IPS-18c (cell line): Measurements from ENCODE around the gene CKB.

Source experiments
- H3K4me3 ChIP-seq: 2 replicates; pipeline ENCODE4 v1.7.0; 2013; ENCODE audit warnings: low read depth, mild to moderate bottlenecking, low read length, moderate library complexity; ENCODE audit not compliant: insufficient read depth
- H3K9me3 ChIP-seq: one replicate; pipeline ENCODE4 v1.6.1; 2013; ENCODE audit warnings: mild to moderate bottlenecking, low read length, moderate library complexity; ENCODE audit not compliant: control insufficient read depth, insufficient read depth

The CKB gene

GRCh38 chr14:103509864-103510723 lies 12.5 kb downstream of the CKB start:
- Histone ChIP-seq H3K9me3 (no peaks in the 10 kb centered on the region), H3K4me3 (no peak overlapping the region)

GRCh38 chr14:103508521-103509329 lies 13.9 kb downstream of the CKB start:
- Histone ChIP-seq H3K9me3 (no peaks in the 10 kb centered on the region), H3K4me3 (no peak overlapping the region)

DNA sequence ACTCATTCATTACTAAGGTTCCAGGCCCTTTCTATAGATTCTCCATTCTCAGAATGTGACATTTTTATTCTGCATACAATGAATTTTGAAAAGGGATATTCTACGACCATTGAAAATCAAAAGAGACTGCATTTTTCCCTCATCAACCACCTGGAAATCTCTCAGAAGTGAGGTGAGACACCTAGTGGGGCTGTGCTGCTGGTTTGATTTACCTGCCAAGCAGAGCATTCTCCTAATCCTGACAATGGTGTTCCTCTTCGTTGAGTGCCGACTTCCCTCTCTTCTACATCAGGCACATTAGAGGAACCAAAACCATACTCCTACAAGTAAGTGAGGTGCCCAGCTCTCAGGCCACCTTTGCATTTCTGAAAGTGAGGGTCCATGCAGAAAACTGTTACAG lies 14.9 kb downstream of the CKB start:
- no peak overlapping the region for H3K4me3 ChIP-seq
- no peaks in the 10 kb centered on the region for H3K9me3 ChIP-seq

DNA sequence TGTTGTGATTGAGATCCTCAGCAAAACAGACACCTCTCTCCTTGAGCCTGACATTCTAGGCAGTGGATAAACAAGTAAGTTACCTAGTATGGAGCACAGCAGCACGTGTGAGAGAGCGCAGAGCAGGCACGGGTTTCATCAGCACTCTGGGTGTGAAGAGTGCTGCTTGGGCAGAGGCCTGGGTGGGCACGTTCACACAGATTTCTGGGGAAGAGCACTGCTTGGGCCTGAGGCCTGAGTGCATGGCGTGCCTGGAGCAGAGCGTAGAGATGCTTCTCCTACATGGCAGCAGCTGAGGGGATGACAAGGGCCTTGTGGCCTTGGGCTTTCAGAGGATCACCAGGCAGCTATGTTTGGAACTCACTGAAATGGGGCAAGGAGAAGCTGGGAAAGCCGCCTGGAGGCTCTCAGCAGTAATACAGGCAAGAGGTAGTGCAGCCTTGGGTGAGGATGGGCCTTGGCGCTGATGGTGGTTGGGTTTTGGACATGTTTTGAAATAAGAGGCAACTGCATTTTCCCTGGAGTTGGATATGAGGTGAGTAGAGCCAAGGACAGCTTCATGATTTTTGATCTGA lies 17.6 kb downstream of the CKB start:
- no peak overlapping the region for H3K4me3 ChIP-seq
- no peaks in the 10 kb centered on the region for H3K9me3 ChIP-seq

GRCh38 chr14:103503296-103503695 lies 19.3 kb downstream of the CKB start:
- H3K4me3 ChIP-seq = no peak overlapping the region
- H3K9me3 ChIP-seq = no peaks in the 10 kb centered on the region

DNA sequence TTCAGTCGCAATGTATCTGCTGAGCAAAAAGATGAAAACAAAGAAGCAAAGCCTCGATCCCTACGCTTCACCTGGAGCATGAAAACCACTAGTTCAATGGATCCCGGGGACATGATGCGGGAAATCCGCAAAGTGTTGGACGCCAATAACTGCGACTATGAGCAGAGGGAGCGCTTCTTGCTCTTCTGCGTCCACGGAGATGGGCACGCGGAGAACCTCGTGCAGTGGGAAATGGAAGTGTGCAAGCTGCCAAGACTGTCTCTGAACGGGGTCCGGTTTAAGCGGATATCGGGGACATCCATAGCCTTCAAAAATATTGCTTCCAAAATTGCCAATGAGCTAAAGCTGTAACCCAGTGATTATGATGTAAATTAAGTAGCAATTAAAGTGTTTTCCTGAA lies 19.8 kb downstream of the CKB start:
- Histone ChIP-seq H3K9me3 (no peaks in the 10 kb centered on the region), H3K4me3 (no peak overlapping the region)

- Histone ChIP-seq H3K9me3 (no peaks in the 10 kb centered on the region), H3K4me3 (no peak overlapping the region)
Observed at GRCh38 chr14:103501921-103502669, 20.5 kb downstream of the CKB start.

- no peaks in the 10 kb centered on the region for H3K9me3 ChIP-seq
- no peak overlapping the region for H3K4me3 ChIP-seq
Observed at GRCh38 chr14:103501041-103501870, 21.4 kb downstream of the CKB start.

- Histone ChIP-seq H3K4me3 (no peak overlapping the region), H3K9me3 (no peaks in the 10 kb centered on the region)
Observed at GRCh38 chr14:103500148-103500990, 22.3 kb downstream of the CKB start.

DNA sequence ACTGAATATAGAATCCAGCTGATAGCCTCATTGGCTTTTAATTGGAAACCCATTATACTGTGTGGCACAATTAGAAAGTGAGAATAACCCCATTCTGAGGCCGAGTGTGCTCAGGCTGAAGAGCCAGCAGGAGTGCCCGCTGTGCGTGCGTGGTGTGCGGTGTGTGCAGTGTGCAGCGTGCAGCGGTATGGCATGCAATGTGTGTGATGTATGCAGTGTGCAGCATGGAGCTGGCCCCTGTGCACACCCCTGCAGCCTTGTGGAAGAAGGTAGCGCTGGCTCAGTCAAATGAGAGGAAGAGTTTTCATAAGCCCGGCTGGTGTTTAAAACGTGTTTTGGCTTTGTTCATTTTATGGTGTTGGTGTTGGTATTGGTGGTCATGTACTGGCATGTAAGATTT lies 22.9 kb downstream of the CKB start:
- Histone ChIP-seq H3K9me3 (no peaks in the 10 kb centered on the region), H3K4me3 (no peak overlapping the region)

DNA sequence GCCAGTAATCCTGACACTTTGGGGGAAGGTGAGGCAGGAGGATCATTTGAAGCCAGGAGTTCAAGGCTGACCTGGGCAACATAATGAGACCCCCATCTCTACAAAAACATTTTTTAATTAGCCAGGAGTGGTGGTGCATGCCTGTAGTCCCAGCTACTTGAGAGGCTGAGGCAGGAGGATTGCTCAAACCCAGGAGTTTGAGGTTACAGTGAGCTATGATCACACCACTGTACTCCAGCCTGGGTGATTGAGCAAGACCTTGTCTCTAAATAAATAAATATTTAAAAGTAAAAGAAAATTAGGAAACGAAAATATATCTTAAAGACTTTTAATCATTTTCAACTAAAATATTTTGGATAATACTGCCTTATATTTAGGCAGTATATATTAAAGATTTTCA lies 25.9 kb downstream of the CKB start:
- Histone ChIP-seq H3K4me3 (no peak overlapping the region), H3K9me3 (no peaks in the 10 kb centered on the region)

- H3K4me3 ChIP-seq = no peak overlapping the region
- H3K9me3 ChIP-seq = no peaks in the 10 kb centered on the region
Observed at GRCh38 chr14:103495854-103496253, 26.8 kb downstream of the CKB start.

GRCh38 chr14:103492156-103492925 lies 30.3 kb downstream of the CKB start:
- Histone ChIP-seq H3K4me3 (no peak overlapping the region), H3K9me3 (no peaks in the 10 kb centered on the region)

- no peak overlapping the region for H3K4me3 ChIP-seq
Observed at GRCh38 chr14:103491691-103492090, 30.9 kb downstream of the CKB start.

GRCh38 chr14:103489621-103490020 lies 33.0 kb downstream of the CKB start:
- Histone ChIP-seq H3K9me3 (no peaks in the 10 kb centered on the region), H3K4me3 (no peak overlapping the region)

More at GRCh38 chr14:103491691-103492090, 30.9 kb downstream of the CKB start:
- H3K9me3 ChIP-seq = no peaks in the 10 kb centered on the region
